Kidney tubule cell (primary cell): ENCODE measurements around the gene ROS1.
"Not testable (repeated sequence)": the region's sequence is repeated elsewhere in the genome, so short reads cannot be mapped to it uniquely, and the experiment has no call there.

Source experiments
- DNase-seq: peaks from one replicate; pipeline ENCODE4 v3.0.0-alpha.2; 2018; ENCODE audit warnings: low spot score

Gene ROS1

GRCh38 chr6:117425431-117426153 is at the start of gene ROS1:
Gene ROS1, minus strand, starts transcription at chr6:117425942. Its CDS starts 286 bp downstream, at chr6:117425656.
- peak; percentile 13 for DNase-seq

DNA sequence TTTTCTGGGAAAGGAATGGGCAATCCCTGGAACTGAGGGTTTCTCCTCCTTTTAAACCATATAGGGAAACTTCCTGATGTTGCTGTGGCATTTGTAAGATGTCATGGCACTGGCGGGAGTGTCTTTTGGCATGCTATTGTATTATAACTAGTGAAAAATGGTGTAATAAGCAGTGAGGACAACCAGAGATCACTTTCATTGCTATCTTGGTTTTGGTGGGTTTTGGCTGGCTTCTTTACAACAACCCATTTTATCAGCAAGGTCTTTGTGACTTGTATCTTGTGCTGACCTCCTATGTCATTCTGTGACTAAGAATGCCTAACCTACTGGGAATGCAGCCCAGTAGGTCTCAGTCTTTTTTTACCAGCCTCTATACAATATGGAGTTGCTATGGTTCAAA is 47.7 kb upstream of the ROS1 start:
- no peak for DNase-seq

DNA sequence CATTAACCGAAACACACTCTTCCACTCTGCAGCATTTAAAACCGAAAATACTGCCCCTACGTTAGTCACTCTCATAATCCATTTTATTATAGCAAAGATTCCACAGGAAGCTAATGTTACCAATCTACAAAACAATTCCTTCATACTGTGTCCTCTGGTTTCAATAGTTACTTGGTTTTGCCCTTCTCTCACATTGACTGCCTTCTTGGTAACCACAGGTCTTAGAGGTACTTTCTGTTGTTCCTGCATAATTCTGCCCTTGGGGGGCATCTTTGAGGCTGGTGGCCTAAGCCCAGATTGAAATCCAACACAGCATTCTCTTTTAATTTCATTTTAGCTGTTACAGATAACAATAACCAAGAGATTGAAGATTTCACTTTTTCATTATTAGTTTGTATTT is 46.9 kb upstream of the ROS1 start:
- no peak for DNase-seq

DNA sequence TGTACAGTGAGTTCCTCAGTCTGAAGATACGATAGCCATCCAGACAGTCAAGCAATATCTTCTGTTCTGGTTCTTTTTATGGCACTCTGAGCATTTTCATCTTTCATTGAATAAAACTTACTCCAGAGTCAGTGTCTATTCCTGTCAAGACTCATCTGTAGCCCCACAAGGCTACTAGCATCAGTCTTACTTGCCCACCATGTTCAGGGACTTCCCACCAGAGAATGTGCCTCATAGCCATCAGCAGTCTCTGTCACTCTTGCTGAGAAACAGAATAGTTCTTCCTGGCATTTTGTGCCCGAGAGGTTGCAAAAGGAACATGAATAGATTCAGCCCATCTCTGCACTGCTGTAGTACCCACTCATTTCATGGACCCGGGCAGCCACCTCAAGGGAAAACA is 44.0 kb upstream of the ROS1 start:
- DNase-seq = no peak

DNA sequence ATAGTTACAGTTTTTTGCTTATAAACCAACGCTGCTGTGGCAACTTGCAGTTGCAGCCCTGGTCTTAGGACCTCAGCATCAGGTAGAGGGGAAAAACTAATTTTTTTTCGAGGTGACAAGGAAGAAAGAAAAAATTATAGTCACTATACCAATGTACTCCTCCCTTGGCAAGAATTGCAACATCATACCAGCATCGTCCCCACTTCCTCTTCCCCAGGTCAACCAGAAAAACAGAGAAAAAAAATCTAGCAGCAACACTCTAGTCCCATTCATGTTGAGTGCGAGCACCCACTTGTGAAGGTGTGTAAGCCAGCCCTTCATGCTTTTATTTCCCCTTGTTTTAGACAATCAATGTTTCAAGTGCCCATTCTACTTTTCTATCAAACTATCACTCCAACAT is 43.6 kb upstream of the ROS1 start:
- no peak for DNase-seq

- not testable (repeated sequence) for DNase-seq
Measured at GRCh38 chr6:117468527-117468926, 42.8 kb upstream of the ROS1 start.

DNA sequence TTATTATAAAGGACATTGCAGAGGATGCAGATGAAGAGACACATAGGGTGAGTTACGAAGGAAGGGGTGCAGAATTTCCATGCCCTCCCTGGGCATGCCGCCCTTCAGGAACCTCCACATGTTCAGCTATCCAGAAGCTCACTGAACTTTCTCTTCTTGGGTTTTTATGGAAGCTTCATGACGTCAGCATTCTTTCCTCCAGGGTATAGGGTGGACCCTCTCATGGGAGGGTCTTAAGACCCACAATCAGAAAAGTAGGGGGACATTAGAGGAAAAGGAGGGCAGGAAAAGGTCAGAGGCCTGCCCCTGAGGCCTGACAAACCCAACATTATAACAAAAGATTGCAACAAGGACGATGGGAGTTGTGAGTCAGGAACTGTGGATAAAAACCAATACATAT is 42.1 kb upstream of the ROS1 start:
- no peak for DNase-seq

GRCh38 chr6:117465691-117466090 is 39.9 kb upstream of the ROS1 start:
- no peak for DNase-seq

GRCh38 chr6:117464700-117465099 is 39.0 kb upstream of the ROS1 start:
- no peak for DNase-seq

DNA sequence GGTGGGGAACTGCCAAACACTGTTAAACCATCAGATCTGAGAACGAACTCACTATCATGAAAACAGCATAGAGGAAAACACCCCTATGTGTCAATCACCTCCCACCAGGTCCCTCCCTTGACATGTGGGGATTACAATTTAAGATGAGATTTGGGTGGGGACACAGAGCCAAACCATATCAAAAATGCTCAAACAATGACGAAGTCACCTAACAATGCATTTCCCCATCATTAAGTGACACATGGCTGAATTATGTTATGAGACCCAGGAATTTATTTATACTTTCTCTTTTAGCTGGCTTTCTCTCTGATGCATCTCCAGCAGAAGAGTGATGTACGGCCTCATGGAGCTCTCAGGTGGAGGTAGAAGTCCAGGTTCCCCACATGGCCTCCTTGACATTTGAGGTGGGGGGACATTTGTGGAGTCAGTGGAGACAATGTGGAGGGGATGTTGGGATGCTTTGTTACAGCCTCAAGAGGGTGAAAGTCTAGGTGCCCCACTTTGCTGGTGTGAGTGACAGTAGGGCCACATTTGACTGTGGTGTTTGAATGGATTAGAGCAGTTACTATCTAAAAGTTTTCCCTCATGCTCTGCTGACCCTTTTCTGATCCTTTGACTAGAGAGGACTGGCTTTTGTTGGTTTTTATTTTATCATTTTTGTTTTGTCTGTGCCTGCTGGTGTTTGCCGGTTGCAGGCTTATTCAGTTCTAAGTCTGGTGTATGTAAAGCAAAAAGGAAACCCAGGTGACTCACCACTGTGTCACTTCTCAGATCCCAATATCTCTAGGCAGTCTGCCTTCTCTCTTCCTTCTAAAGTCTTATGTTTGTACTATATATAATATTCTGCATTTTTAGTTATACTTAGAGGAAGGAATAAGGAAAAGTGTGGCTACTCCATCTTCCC is 38.3 kb upstream of the ROS1 start:
- DNase-seq = peak; percentile 76

DNA sequence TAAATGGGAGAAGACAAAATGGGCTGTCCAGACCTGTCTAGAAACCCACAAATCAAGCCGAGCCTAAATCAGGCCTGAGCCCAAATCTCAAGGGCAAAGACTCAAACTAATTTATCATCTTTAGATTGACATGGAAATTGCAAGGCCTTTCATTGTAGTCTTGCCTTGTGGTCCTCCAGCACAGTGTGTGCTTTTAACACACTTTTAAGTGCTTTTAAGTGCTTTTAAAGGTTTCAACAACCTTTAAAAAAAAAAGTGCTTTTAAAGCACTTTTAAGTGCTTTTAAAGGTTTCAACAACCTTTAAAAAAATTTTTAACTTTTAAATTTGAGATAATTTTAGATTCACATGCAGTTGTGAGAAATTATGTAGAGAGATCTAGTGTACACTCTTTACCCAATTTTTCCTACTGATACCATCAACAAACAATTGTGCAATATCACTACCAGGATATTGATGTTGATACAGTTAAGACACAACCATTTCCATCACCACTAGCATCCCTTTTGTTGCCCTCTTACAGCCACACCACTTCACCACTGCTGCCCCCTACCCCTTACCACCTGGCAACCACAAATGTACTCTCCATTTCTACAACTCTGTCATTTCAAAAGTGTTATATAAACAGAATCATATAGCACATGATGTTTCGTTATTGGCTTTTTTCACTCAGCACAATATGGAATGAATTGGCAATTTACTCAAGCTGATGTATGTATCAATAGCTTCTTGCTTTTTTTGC is 33.6 kb upstream of the ROS1 start:
- DNase-seq = no peak

DNA sequence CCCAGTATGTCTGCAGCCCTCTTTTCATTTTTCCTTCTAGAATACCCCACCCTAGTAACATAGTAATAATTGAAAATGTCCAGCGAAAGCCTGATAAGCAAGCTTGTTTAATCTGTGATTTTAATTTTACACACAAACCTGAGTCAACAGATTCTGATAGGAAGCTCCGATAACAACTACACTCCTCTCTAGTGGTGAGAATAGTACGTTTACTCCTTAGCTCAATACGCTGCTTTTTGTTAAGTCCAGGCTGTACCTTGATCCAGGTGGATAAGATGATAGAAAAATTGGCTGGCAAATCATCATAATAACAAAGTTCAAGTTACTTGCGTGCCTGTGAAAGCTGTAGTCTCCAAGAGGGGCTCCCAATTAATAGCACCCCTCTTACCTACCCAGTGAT is 31.3 kb upstream of the ROS1 start:
- DNase-seq = no peak

- no peak for DNase-seq
Measured at GRCh38 chr6:117456250-117456649, 30.5 kb upstream of the ROS1 start.

DNA sequence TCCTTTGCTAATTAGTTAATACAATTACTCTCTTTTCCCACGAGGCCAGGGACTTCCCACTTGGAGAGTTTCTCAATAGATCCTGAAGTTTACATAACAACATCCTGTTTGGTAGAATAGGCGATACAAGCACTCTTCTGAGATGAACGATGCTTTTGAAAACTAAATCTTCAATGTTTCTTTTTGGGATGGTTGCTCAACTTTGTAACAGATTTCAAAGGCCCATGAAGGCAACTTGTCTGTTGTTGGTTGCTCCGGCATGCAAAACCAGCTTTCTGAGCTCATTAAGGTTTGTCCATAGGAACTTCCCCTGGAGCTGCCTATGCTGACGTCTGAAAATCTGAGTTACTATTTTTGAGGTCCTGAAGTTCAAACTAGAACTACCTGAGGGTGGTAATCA is 25.9 kb upstream of the ROS1 start:
- no peak for DNase-seq

GRCh38 chr6:117449549-117450439 is 24.1 kb upstream of the ROS1 start:
- DNase-seq = peak; percentile 75

GRCh38 chr6:117448732-117449485 is 23.2 kb upstream of the ROS1 start:
- DNase-seq = peak; percentile 91

DNA sequence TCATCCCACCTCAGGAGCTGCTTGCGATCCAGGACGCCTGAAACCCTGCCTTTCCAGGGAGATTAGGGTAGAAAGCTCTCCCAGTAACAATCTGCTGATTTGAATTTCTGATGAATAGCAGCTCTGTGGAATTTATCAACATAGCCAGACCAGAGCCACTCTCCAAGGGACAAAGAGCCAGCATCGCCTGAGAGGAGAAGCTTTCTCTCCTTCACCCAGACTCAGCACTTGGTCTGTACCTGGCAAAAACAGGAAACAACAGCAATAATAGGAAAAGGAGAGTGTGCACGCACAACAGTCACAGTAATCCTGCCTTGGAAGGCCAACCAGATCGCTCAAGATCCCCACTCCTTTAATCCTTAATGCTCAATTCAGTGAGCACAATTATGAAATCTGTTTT is 22.3 kb upstream of the ROS1 start:
- DNase-seq = peak; percentile 7

DNA sequence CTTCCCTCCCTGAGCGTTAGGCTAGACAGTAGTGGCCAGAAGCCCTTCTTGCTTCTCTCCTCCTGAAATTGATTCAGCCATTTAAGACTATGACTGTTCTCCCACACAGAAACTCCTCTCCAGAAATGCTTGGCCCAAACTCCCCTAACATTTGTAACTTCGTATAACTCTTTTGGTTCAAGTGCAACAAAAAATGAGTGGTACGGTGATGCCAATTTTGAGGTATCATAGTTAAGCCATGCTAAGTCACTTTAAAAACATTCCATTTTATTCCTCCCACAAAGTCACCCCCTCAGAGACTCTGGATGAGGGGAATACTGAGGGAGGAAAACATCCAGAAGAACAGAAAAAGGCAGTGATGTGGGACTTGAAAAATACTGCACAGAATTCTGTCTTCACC is 21.1 kb upstream of the ROS1 start:
- peak; percentile 3 for DNase-seq

DNA sequence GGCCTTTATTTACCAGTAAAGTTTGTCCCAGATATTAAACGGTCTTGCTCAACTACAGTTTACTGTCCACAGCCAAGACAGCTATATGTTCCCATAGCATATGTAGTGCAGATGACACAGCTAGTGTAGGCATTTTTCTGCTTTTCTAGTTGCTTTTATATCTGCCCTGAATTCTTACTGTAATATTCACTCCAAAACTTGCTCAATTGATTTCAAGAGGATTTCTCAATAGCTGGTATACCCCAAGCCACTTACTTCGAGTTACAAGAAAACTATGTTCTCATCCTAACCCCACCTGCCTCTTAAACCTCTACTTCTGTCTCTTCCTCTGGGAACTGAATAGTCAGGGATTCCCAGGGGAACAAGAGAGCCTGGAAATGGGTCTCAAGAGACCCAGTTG is 18.9 kb upstream of the ROS1 start:
- no peak for DNase-seq

DNA sequence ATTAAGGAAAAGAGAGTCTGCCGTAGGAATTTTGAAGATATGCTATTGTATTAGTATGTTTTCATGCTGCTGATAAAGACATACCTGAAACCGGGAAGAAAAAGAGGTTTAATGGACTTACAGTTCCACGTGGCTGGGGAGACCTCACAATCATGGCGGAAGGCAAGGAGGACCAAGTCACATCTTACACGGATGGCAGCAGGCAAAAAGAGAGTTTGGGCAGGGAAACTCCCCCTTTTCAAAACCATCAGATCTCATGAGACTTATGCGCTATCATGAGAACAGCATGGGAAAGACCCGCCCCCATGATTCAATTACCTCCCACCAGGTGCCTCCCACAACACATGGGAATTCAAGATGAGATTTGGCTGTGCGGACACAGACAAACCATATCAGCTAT is 16.6 kb upstream of the ROS1 start:
- not testable (repeated sequence) for DNase-seq

GRCh38 chr6:117441824-117442264 is 16.1 kb upstream of the ROS1 start:
- DNase-seq = peak; percentile 4
